ENCODE results near the gene ATF7IP2.
"Not testable (repeated sequence)": the region's sequence is repeated elsewhere in the genome, so short reads cannot be mapped to it uniquely, and the experiment has no call there.

The ATF7IP2 gene

GRCh38 chr16:10408824-10409381, 23.0 kb downstream of the ATF7IP2 start:
- no peak for DNase-seq (ENCODE audit: low read depth)
- H3K4me3 ChIP-seq (ENCODE audit: low read length), result no peak overlapping the region
- no peak for TF ChIP-seq CTCF (conservative IDR thresholded peaks at IDR 0.05; ENCODE audit: low read depth, low read length)

DNA sequence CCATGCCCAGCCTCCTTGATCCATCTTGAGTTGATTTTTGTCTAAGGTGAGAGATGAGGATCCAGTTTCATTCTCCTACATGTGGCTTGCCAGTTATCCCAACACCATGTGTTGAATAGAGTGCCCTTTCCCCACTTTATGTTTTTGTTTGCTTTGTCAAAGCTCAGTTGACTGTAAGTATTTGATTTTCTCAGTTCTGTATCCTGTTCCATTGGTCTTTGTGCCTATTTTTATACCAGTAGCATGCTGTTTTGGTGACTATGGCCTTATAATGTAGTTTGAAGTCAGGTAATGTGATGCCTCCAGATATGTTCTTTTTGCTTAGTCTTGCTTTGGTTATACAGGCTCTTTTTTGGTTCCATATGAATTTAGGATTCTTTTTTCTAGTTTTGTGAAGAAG, 23.9 kb downstream of the ATF7IP2 start:
- not testable (repeated sequence) for DNase-seq (ENCODE audit: low read depth); H3K4me3 ChIP-seq (ENCODE audit: low read length)

GRCh38 chr16:10410469-10410868, 24.6 kb downstream of the ATF7IP2 start:
- no peak for TF ChIP-seq CTCF (conservative IDR thresholded peaks at IDR 0.05; ENCODE audit: low read depth, low read length)
- DNase-seq (ENCODE audit: low read depth), result no peak
- H3K4me3 ChIP-seq (ENCODE audit: low read length), result no peak overlapping the region

DNA sequence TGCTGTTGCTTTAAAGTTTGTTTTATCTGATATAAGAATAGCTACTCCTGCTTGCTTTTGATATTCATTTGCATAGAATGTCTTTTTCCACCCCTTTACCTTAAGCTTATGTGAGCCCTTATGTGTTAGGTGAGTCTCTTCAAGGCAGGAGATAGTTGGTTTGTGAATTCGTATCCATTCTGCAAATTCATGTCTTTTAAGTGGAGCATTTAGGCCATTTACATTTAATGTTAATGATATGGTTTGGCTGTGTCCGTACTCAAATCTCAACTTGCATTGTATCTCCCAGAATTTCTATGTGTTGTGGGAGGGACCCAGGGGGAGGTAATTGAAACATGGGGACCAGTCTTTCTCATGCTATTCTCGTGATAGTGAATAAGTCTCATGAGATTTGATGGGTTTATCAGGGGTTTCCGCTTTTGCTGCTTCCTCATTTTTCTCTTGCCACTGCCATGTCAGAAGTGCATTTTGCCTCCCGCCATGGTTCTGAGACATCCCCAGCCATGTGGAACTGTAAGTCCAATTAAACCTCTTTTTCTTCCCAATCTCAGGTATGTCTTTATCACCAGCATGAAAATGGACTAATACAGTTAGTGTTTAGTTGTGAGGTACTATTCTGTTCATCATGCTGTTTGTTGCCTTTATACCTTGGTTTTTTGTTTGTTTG, 27.2 kb downstream of the ATF7IP2 start:
- DNase-seq (ENCODE audit: low read depth), result no peak
- no peak for TF ChIP-seq CTCF (conservative IDR thresholded peaks at IDR 0.05; ENCODE audit: low read depth, low read length)
- no peak overlapping the region for H3K4me3 ChIP-seq (ENCODE audit: low read length)

DNA sequence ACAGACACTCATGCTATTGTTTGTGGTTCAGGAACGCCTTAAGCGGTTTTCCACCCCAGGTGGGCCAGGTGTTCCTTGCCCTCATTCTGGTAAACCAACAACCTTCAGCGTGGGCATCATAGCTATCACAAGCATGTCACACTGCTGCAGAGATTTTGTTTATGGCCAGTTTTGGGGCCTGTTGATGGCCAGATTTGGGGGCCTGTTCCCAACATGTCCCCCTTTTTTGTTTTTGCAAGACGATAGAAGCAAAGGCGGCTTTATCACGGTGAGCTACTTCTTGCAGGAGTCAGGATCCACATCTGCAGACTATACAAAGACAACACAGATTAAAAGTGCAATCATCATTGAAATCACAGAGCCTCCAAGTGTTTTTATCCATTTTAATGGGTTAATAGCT, 32.3 kb downstream of the ATF7IP2 start:
- not testable (repeated sequence) for DNase-seq (ENCODE audit: low read depth); H3K4me3 ChIP-seq (ENCODE audit: low read length)

GRCh38 chr16:10419701-10420100, 33.8 kb downstream of the ATF7IP2 start:
- no peak for DNase-seq (ENCODE audit: low read depth)
- no peak overlapping the region for H3K4me3 ChIP-seq (ENCODE audit: low read length)
- no peak for TF ChIP-seq CTCF (conservative IDR thresholded peaks at IDR 0.05; ENCODE audit: low read depth, low read length)

DNA sequence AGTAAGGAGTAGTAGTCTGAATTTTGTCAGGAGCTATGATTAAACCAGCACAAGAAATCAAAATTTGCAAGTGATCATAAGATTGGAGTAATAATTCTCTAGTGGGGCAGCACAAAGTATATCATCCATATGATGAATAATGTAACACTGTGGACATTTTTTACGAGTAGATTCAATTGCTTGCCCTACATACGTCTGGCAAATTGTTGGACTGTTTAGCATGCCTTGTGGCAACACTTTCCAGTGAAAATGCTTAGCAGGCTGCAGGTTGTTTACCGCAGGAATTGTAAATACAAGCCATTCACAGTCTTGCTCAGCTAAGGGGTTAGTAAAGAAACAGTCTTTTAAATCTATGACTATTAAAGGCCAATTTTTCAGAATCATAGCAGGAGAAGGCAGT, 35.7 kb downstream of the ATF7IP2 start:
- DNase-seq (ENCODE audit: low read depth), result no peak
- no peak overlapping the region for H3K4me3 ChIP-seq (ENCODE audit: low read length)
- no peak for TF ChIP-seq CTCF (conservative IDR thresholded peaks at IDR 0.05; ENCODE audit: low read depth, low read length)

GRCh38 chr16:10428433-10429168, 42.7 kb downstream of the ATF7IP2 start:
- no peak overlapping the region for H3K4me3 ChIP-seq (ENCODE audit: low read length)
- no peak for TF ChIP-seq CTCF (conservative IDR thresholded peaks at IDR 0.05; ENCODE audit: low read depth, low read length)
- no peak for DNase-seq (ENCODE audit: low read depth)

DNA sequence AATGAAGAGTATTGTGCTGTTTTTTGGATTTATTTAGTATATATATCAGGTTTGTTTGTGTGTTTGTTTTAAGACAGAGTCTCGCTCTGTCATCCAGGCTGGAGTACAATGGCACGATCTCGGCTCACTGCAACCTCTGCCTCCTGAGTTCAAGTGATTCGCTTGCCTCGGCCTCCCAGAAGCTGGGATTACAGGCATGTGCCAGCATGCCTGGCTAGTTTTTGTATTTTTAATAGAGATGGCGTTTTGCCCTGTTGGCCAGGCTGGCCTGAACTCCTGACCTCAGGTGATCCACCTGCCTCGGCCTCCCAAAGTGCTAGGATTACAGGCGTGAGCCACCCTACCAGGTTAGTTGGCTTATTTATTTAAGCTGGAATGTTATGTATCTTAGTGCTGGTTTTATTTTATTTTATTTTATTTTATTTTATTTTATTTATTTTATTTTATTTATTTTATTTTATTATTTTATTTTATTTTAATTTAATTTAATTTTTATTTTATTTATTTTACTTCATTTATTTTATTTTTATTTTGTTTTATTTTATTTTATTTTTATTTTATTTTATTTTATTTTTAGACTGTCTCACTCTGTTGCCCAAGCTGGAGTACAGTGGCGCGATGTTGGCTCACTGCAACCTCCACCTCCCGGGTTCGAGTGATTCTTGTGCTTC, 43.6 kb downstream of the ATF7IP2 start:
- DNase-seq (ENCODE audit: low read depth), result not testable (repeated sequence)

More for the DNA sequence above, 43.6 kb downstream of the ATF7IP2 start:
- H3K4me3 ChIP-seq (ENCODE audit: low read length), result not testable (repeated sequence)
